HFF-Myc (cell line): Measurements from ENCODE around the gene KLHL29.

Source experiments
- DNase-seq: peaks from one replicate; pipeline ENCODE4 v3.0.0-alpha.2; 2011; ENCODE audit warnings: low read depth; ENCODE audit errors: extremely low read depth
- H3K4me3 ChIP-seq: replicated peaks from 2 replicates; pipeline ENCODE4 v1.5.1; 2011; ENCODE audit warnings: low read depth, mild to moderate bottlenecking, control low read depth, low read length
- CTCF ChIP-seq: IDR thresholded peaks from 2 replicates; pipeline ENCODE4 v1.5.1; 2012; ENCODE audit warnings: mild to moderate bottlenecking, low read depth, low read length, control low read depth; ENCODE audit errors: missing control alignments

The KLHL29 gene

GRCh38 chr2:23485261-23485660 is 100.3 kb downstream of the KLHL29 start:
- no peak for TF ChIP-seq CTCF
- no peak overlapping the region for H3K4me3 ChIP-seq
- no peak for DNase-seq

GRCh38 chr2:23485841-23486683 is 101.1 kb downstream of the KLHL29 start:
- DNase-seq, result no peak
- no peak overlapping the region for H3K4me3 ChIP-seq
- no peak for TF ChIP-seq CTCF

DNA sequence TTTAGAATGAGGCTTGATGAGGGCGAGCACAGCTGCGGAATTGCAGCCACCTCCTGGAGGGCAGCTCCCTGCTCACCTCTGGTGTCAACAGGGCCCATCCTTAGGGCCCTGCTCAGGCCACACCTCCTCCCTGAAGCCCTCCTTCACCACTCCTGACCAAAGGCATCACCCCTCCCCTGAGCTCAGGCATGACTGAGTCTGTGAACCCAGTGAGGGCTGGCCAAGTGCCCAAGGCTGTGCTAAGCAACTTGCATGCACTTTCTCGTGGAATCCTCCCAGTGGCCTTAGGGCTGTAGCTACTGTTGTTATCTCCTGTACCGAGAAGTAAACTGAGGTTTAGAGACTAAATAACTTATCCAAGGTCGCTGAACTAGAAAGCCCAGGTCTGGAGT is 101.7 kb downstream of the KLHL29 start:
- no peak overlapping the region for H3K4me3 ChIP-seq
- no peak for DNase-seq
- TF ChIP-seq CTCF, result no peak

- DNase-seq, result peak; percentile 37
- no peak overlapping the region for H3K4me3 ChIP-seq
- no peak for TF ChIP-seq CTCF
These were observed 102.9 kb downstream of the KLHL29 start for GRCh38 chr2:23487735-23488492.

DNA sequence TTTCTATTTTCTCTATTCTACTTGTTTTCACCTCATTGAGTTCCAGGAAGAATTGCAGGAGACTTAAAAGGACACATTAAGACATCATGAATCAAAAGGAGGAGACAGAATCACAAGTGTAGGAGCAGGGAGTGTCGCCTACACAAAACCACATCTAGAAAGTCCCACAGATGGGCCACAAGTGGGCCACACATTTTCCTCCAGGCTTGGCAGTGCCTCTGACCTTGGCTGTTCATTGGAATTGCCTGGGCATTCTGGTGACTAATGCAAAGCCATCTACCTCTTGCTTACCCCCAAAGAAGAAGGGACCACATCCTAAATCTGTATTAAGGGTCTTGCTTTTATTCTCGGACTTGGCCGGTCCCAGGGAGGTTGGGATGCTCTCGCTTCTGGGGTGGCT is 103.6 kb downstream of the KLHL29 start:
- no peak overlapping the region for H3K4me3 ChIP-seq
- no peak for DNase-seq
- TF ChIP-seq CTCF, result no peak

- no peak overlapping the region for H3K4me3 ChIP-seq
- no peak for TF ChIP-seq CTCF
- DNase-seq, result no peak
These were observed 104.7 kb downstream of the KLHL29 start for GRCh38 chr2:23489471-23490322.
